ENCODE data around the gene TMEM11. TPM values are rescaled to one million over a fixed set of nuclear protein-coding genes. Genes with fewer than 3 reads are reported as not detected.
A peak's percentile ranks its signal among the peaks of the same experiment; 100 is the strongest.

Gene TMEM11
- polyA plus RNA-seq, 2 of the 4 experiments (the other 2 are of a cell fraction) = 57.7 to 61.0 TPM

DNA sequence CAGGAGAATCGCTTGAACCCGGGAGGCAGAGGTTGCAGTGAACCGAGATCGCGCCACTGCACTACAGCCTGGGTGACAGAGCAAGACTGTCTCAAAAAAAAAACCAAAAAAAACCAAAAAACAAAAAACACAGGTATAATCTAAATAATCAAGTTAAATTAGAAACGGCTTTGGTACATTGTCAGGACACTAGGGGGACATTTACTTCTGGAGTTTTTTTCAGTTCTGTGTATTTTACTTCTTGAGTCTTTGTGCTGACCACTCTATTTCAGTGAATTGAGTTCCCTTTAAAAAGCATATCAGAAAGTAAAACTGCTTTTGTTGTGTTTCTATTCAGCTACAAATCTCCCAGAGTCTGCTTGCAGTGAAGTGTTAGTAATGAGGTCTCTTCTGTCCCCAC is 50.9 kb downstream of the TMEM11 start:
- POLR2A ChIA-PET = no interaction called here
- H3K4me2 ChIP-seq = no peak overlapping the region
- H3K9me3 ChIP-seq = no peaks in the 10 kb centered on the region
- WGBS (ENCODE audit: missing lambda C conversion rate) = 91% methylated on average over 6 of the region's 6 CpGs
- CTCF ChIA-PET = interaction anchor here (0.8 kb wide), 1 partner anchor 125 kb away, joined by 3 read pairs; no protein-coding TSS in a partner anchor
- no peak for TF ChIP-seq NFE2L2 (conservative IDR thresholded peaks at IDR 0.05; ENCODE audit: low read length)
- TF ChIP-seq EHMT2 (IDR thresholded peaks at IDR 0.05; ENCODE audit: low read depth) = no peak
- no peak for TF ChIP-seq RCOR1 (IDR thresholded peaks at IDR 0.05; ENCODE audit: low read depth, low read length)
- TF ChIP-seq, protein P1, sequence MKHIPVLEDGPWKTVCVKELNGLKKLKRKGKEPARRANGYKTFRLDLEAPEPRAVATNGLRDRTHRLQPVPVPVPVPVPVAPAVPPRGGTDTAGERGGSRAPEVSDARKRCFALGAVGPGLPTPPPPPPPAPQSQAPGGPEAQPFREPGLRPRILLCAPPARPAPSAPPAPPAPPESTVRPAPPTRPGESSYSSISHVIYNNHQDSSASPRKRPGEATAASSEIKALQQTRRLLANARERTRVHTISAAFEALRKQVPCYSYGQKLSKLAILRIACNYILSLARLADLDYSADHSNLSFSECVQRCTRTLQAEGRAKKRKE (CRISPR knock-in tag; IDR thresholded peaks at IDR 0.05; ENCODE audit: low read depth) = no peak
- no peak for TF ChIP-seq HOXA7 (CRISPR knock-in tag; IDR thresholded peaks at IDR 0.05)
- TF ChIP-seq MAZ (IDR thresholded peaks at IDR 0.05; ENCODE audit: borderline replicate concordance, low read depth, low read length) = no peak
- TF ChIP-seq NPAS2 (CRISPR knock-in tag; IDR thresholded peaks at IDR 0.05; ENCODE audit: borderline replicate concordance) = no peak
- TF ChIP-seq, protein P2, sequence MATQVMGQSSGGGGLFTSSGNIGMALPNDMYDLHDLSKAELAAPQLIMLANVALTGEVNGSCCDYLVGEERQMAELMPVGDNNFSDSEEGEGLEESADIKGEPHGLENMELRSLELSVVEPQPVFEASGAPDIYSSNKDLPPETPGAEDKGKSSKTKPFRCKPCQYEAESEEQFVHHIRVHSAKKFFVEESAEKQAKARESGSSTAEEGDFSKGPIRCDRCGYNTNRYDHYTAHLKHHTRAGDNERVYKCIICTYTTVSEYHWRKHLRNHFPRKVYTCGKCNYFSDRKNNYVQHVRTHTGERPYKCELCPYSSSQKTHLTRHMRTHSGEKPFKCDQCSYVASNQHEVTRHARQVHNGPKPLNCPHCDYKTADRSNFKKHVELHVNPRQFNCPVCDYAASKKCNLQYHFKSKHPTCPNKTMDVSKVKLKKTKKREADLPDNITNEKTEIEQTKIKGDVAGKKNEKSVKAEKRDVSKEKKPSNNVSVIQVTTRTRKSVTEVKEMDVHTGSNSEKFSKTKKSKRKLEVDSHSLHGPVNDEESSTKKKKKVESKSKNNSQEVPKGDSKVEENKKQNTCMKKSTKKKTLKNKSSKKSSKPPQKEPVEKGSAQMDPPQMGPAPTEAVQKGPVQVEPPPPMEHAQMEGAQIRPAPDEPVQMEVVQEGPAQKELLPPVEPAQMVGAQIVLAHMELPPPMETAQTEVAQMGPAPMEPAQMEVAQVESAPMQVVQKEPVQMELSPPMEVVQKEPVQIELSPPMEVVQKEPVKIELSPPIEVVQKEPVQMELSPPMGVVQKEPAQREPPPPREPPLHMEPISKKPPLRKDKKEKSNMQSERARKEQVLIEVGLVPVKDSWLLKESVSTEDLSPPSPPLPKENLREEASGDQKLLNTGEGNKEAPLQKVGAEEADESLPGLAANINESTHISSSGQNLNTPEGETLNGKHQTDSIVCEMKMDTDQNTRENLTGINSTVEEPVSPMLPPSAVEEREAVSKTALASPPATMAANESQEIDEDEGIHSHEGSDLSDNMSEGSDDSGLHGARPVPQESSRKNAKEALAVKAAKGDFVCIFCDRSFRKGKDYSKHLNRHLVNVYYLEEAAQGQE (IDR thresholded peaks at IDR 0.05) = no peak
- TF ChIP-seq EP300 (IDR thresholded peaks at IDR 0.05) = no peak
- TF ChIP-seq, protein P3, sequence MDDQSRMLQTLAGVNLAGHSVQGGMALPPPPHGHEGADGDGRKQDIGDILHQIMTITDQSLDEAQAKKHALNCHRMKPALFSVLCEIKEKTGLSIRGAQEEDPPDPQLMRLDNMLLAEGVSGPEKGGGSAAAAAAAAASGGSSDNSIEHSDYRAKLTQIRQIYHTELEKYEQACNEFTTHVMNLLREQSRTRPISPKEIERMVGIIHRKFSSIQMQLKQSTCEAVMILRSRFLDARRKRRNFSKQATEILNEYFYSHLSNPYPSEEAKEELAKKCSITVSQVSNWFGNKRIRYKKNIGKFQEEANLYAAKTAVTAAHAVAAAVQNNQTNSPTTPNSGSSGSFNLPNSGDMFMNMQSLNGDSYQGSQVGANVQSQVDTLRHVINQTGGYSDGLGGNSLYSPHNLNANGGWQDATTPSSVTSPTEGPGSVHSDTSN (IDR thresholded peaks at IDR 0.05) = no peak
- no peak for TF ChIP-seq RFX5 (IDR thresholded peaks at IDR 0.05)
- no peak for TF ChIP-seq JUN (IDR thresholded peaks at IDR 0.05)
- TF ChIP-seq BHLHE40 (IDR thresholded peaks at IDR 0.05; ENCODE audit: low read depth, low read length) = no peak
- peaks cover 14% of the 10 kb centered on the region; the same call in 2 of the 3 replicates for H3K4me1 ChIP-seq
- H3K4me3 ChIP-seq = no peak overlapping the region
- FAIRE-seq (no peak), DNase-seq (ENCODE audit: low read depth in 1 of 2, low spot score in 1 of 2) (no peak), ATAC-seq (no peak)
- no peak overlapping the region for H3K27ac ChIP-seq

DNA sequence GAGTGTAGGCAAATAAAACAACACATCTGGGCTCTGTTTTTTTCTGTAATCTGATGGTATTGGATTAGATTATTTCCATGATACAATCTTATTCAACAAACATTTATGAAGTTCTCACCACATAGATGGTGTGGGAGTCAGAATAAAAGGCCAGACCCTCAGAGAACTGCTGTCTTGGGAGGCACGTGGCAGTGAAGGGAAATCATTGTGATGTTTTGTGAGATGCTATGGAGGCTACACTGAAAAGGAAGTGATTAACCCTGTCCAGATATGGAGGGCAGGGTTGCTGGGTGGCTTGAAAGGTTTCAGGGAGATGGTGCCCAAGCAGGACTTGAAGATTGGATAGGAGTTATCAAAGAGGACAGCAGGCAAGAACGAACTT is 51.6 kb downstream of the TMEM11 start:
- peak in 1 of 2 experiments; percentile 46; a peak in 3 of 6 replicates for ATAC-seq
- Histone ChIP-seq H3K27ac (no peak overlapping the region), H3K4me2 (peak overlapping the region; percentile 34), H3K9me3 (no peaks in the 10 kb centered on the region), H3K4me1 (peaks cover 14% of the 10 kb centered on the region; the same call in 2 of the 3 replicates), H3K4me3 (no peak overlapping the region)
- no peak for DNase-seq (ENCODE audit: low read depth in 1 of 2, low spot score in 1 of 2)
- no peak for FAIRE-seq
- WGBS (ENCODE audit: missing lambda C conversion rate) = 62% methylated on average over 2 of the region's 2 CpGs
- CTCF ChIA-PET = interaction anchor here (1.1 kb wide), 1 partner anchor 48 kb away, joined by 3 read pairs; no protein-coding TSS in a partner anchor
- POLR2A ChIA-PET = no interaction called here
- TF ChIP-seq RCOR1 (IDR thresholded peaks at IDR 0.05; ENCODE audit: low read depth, low read length) (no peak), HDAC2 (IDR thresholded peaks at IDR 0.05) (no peak), JUN (IDR thresholded peaks at IDR 0.05) (no peak), RAD21 (conservative IDR thresholded peaks at IDR 0.05 in 1 of 2, IDR thresholded peaks at IDR 0.05 in 1 of 2) (no peak)
- TF ChIP-seq, protein P2 (IDR thresholded peaks at IDR 0.05) = no peak
- TF ChIP-seq, protein P3 (IDR thresholded peaks at IDR 0.05) = no peak
- TF ChIP-seq, protein P4, sequence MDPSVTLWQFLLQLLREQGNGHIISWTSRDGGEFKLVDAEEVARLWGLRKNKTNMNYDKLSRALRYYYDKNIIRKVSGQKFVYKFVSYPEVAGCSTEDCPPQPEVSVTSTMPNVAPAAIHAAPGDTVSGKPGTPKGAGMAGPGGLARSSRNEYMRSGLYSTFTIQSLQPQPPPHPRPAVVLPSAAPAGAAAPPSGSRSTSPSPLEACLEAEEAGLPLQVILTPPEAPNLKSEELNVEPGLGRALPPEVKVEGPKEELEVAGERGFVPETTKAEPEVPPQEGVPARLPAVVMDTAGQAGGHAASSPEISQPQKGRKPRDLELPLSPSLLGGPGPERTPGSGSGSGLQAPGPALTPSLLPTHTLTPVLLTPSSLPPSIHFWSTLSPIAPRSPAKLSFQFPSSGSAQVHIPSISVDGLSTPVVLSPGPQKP (IDR thresholded peaks at IDR 0.05; ENCODE audit: low read depth, low read length) = no peak

Measured in A549 (cell line).